ENCODE results near the gene RCVRN. TPM values are rescaled to one million over a fixed set of nuclear protein-coding genes. Genes with fewer than 3 reads are reported as not detected.

RCVRN gene
- total RNA-seq, result not detected in 2 replicates
- polyA plus RNA-seq, result not detected in 2 replicates
- polyA plus RNA-seq (2012), result not detected in 2 replicates
- polyA minus RNA-seq (ENCODE audit: low replicate concordance), result not detected in 2 replicates

DNA sequence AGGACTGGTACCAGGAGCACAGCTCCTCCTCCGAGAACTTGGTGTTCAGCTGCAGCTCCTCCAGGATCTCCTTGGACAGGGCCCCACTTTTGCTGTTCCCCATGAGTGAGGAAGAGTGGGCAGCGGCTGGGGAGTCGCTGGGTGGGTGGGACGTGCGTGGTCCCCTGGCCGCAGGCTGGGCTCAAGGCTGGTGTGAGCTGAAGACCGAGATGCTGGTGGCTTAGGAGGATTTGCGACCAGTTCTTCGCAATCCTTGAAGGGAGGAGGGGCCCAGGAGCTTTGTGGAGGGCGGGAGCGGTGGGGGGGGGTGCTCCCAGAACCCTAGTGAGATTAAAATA lies at the start of gene RCVRN:
Gene RCVRN (minus strand): TSS at position 194 of the 338 bp plus-strand sequence. CDS start 91 bp downstream, at position 103.
- H3K9ac ChIP-seq (ENCODE audit: insufficient read depth, low read length), result no peak within 1 kb of the TSS
- no peaks in the 10 kb centered on the region for H3K9me3 ChIP-seq (ENCODE audit: control insufficient read depth, insufficient read depth, low read depth, low read length)

DNA sequence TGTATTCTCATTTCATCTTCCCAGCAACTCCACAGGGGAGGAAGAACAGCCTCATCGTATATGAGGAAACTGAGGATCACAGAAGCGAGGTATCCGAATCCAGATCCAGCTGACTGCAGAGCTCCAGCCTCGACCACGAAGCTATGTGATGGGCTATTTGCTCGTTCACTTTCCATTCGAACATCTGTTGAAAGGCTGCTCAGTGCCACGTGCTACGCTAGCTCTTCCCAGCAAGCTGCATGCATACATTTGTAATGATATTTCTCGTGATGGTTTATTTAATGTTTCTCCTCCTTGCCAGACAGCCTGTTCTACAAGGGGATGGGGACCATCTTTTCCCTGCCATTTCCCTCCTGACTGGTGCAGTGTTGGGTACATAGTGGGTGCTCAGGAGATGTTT lies 48.4 kb upstream of the RCVRN start:
- Histone ChIP-seq H3K9me3 (ENCODE audit: control insufficient read depth, insufficient read depth, low read depth, low read length) (no peaks in the 10 kb centered on the region), H3K36me3 (ENCODE audit: control insufficient read depth, insufficient read depth, low read length) (no peaks in the 10 kb centered on the region), H3K4me1 (ENCODE audit: control insufficient read depth, extremely low read depth, insufficient read depth, low read length) (no peaks in the 10 kb centered on the region), H4K20me1 (ENCODE audit: control insufficient read depth, extremely low read depth, insufficient read depth, low read length) (no peaks in the 10 kb centered on the region), H3K9ac (ENCODE audit: insufficient read depth, low read length) (no peak overlapping the region), H3K27ac (ENCODE audit: insufficient read depth, low read length) (no peak overlapping the region), H3K4me2 (ENCODE audit: extremely low read depth, insufficient read depth, low read length) (no peak overlapping the region), H3K79me2 (ENCODE audit: control insufficient read depth, insufficient read depth, low read length) (no peaks in the 10 kb centered on the region), H2AFZ (ENCODE audit: low read length) (no peak overlapping the region), H3K27me3 (ENCODE audit: control insufficient read depth, insufficient read depth, low read length) (no peaks in the 10 kb centered on the region), H3K4me3 (replicated peaks in 1 of 4; ENCODE audit: control extremely low read depth in 1 of 4, insufficient read depth in 1 of 4, low read depth in 3 of 4, low read length in 4 of 4) (no peak overlapping the region)
- no peak for TF ChIP-seq EZH2 (IDR thresholded peaks at IDR 0.05; ENCODE audit: low read length, missing control alignments)
- TF ChIP-seq, protein P1, sequence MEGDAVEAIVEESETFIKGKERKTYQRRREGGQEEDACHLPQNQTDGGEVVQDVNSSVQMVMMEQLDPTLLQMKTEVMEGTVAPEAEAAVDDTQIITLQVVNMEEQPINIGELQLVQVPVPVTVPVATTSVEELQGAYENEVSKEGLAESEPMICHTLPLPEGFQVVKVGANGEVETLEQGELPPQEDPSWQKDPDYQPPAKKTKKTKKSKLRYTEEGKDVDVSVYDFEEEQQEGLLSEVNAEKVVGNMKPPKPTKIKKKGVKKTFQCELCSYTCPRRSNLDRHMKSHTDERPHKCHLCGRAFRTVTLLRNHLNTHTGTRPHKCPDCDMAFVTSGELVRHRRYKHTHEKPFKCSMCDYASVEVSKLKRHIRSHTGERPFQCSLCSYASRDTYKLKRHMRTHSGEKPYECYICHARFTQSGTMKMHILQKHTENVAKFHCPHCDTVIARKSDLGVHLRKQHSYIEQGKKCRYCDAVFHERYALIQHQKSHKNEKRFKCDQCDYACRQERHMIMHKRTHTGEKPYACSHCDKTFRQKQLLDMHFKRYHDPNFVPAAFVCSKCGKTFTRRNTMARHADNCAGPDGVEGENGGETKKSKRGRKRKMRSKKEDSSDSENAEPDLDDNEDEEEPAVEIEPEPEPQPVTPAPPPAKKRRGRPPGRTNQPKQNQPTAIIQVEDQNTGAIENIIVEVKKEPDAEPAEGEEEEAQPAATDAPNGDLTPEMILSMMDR (conservative IDR thresholded peaks at IDR 0.05 in 1 of 2, IDR thresholded peaks at IDR 0.05 in 1 of 2; ENCODE audit: low read depth in 1 of 2, low read length in 2 of 2), result no peak
- no peak for DNase-seq (ENCODE audit: low read depth in 2 of 2)

More for the DNA sequence above, at the start of gene RCVRN:
- Histone ChIP-seq H3K79me2 (ENCODE audit: control insufficient read depth, insufficient read depth, low read length) (no peaks in the 10 kb centered on the region), H3K27me3 (ENCODE audit: control insufficient read depth, insufficient read depth, low read length) (no peaks in the 10 kb centered on the region), H4K20me1 (ENCODE audit: control insufficient read depth, extremely low read depth, insufficient read depth, low read length) (no peaks in the 10 kb centered on the region), H3K36me3 (ENCODE audit: control insufficient read depth, insufficient read depth, low read length) (no peaks in the 10 kb centered on the region), H3K4me2 (ENCODE audit: extremely low read depth, insufficient read depth, low read length) (no peak within 1 kb of the TSS), H3K27ac (ENCODE audit: insufficient read depth, low read length) (no peak within 1 kb of the TSS), H3K4me1 (ENCODE audit: control insufficient read depth, extremely low read depth, insufficient read depth, low read length) (no peaks in the 10 kb centered on the region), H3K4me3 (replicated peaks in 1 of 4; ENCODE audit: control extremely low read depth in 1 of 4, insufficient read depth in 1 of 4, low read depth in 3 of 4, low read length in 4 of 4) (no peak within 1 kb of the TSS), H2AFZ (ENCODE audit: low read length) (no peak within 1 kb of the TSS)
- no peak for DNase-seq (ENCODE audit: low read depth in 2 of 2)
- TF ChIP-seq, protein P1 (conservative IDR thresholded peaks at IDR 0.05 in 1 of 2, IDR thresholded peaks at IDR 0.05 in 1 of 2; ENCODE audit: low read depth in 1 of 2, low read length in 2 of 2), result no peak
- TF ChIP-seq EZH2 (IDR thresholded peaks at IDR 0.05; ENCODE audit: low read length, missing control alignments), result no peak

DNA sequence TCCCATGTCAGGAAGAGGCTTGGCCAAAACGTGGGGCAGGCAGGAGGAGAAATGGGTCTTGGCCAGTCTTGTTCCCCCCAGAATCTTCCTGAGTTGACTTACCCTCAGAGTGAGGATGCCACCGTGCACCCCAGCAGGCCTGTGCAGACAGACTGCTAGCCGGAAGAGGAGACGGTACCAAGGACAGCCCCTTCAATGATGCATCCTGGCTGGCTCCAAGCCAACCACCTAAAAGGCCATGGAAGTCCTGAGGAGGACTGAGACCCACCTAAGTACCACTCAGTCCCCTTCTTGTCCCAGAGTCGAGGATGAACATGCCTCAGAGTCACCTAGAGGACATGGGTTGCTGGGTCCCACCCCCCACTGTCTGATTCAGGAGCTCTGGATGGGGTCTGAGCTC lies 46.7 kb upstream of the RCVRN start:
- Histone ChIP-seq H3K36me3 (ENCODE audit: control insufficient read depth, insufficient read depth, low read length) (no peaks in the 10 kb centered on the region), H3K27me3 (ENCODE audit: control insufficient read depth, insufficient read depth, low read length) (no peaks in the 10 kb centered on the region), H3K4me3 (replicated peaks in 1 of 4; ENCODE audit: control extremely low read depth in 1 of 4, insufficient read depth in 1 of 4, low read depth in 3 of 4, low read length in 4 of 4) (no peak overlapping the region), H3K4me2 (ENCODE audit: extremely low read depth, insufficient read depth, low read length) (no peak overlapping the region), H2AFZ (ENCODE audit: low read length) (no peak overlapping the region), H3K4me1 (ENCODE audit: control insufficient read depth, extremely low read depth, insufficient read depth, low read length) (no peaks in the 10 kb centered on the region), H3K27ac (ENCODE audit: insufficient read depth, low read length) (no peak overlapping the region), H4K20me1 (ENCODE audit: control insufficient read depth, extremely low read depth, insufficient read depth, low read length) (no peaks in the 10 kb centered on the region), H3K79me2 (ENCODE audit: control insufficient read depth, insufficient read depth, low read length) (no peaks in the 10 kb centered on the region), H3K9ac (ENCODE audit: insufficient read depth, low read length) (no peak overlapping the region), H3K9me3 (ENCODE audit: control insufficient read depth, insufficient read depth, low read depth, low read length) (no peaks in the 10 kb centered on the region)
- no peak for DNase-seq (ENCODE audit: low read depth in 2 of 2)
- no peak for TF ChIP-seq EZH2 (IDR thresholded peaks at IDR 0.05; ENCODE audit: low read length, missing control alignments)
